ENCODE results near the gene EIF4H. TPM values are rescaled to one million over a fixed set of nuclear protein-coding genes. Genes with fewer than 3 reads are reported as not detected.

Gene EIF4H
- total RNA-seq, 1 experiment from 2014 or later = 318 TPM

GRCh38 chr7:74235518-74236268 lies 61.5 kb downstream of the EIF4H start:
- Histone ChIP-seq H3K36me3 (ENCODE audit: control insufficient read depth, insufficient read depth, low read length) (peaks cover 22% of the 10 kb centered on the region), H3K27ac (ENCODE audit: low read length) (no peak overlapping the region), H3K9me3 (ENCODE audit: control insufficient read depth, insufficient read depth, low read depth, low read length) (no peaks in the 10 kb centered on the region), H3K4me1 (ENCODE audit: control insufficient read depth, insufficient read depth, low read length) (no peaks in the 10 kb centered on the region), H3K4me3 (ENCODE audit: low read depth in 2 of 2, low read length in 2 of 2) (no peak overlapping the region), H3K27me3 (ENCODE audit: control insufficient read depth, insufficient read depth, low read length) (no peaks in the 10 kb centered on the region)
- ATAC-seq = no peak
- no TSS peak for BruUV-seq (replicated peaks)
- ChIA-PET CTCF (no interaction called here), POLR2A (interaction anchor here (0.6 kb wide), 2 partner anchors 39 to 184 kb away, joined by 3 to 10 read pairs; no protein-coding TSS in a partner anchor)
- no peak for DNase-seq (ENCODE audit: low read depth, low spot score)
- in situ Hi-C loops (cut with HindIII; ENCODE audit: low pct_unique_long_range_greater_than_20kb, low sequenced_read_pairs) = no loop called here
- TF ChIP-seq, protein P1, sequence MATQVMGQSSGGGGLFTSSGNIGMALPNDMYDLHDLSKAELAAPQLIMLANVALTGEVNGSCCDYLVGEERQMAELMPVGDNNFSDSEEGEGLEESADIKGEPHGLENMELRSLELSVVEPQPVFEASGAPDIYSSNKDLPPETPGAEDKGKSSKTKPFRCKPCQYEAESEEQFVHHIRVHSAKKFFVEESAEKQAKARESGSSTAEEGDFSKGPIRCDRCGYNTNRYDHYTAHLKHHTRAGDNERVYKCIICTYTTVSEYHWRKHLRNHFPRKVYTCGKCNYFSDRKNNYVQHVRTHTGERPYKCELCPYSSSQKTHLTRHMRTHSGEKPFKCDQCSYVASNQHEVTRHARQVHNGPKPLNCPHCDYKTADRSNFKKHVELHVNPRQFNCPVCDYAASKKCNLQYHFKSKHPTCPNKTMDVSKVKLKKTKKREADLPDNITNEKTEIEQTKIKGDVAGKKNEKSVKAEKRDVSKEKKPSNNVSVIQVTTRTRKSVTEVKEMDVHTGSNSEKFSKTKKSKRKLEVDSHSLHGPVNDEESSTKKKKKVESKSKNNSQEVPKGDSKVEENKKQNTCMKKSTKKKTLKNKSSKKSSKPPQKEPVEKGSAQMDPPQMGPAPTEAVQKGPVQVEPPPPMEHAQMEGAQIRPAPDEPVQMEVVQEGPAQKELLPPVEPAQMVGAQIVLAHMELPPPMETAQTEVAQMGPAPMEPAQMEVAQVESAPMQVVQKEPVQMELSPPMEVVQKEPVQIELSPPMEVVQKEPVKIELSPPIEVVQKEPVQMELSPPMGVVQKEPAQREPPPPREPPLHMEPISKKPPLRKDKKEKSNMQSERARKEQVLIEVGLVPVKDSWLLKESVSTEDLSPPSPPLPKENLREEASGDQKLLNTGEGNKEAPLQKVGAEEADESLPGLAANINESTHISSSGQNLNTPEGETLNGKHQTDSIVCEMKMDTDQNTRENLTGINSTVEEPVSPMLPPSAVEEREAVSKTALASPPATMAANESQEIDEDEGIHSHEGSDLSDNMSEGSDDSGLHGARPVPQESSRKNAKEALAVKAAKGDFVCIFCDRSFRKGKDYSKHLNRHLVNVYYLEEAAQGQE (IDR thresholded peaks at IDR 0.05; ENCODE audit: insufficient read depth in 1 of 2, low read depth in 2 of 2, low read length in 1 of 2) = no peak
- TF ChIP-seq CTCF (IDR thresholded peaks at IDR 0.05) (no peak), TCF7L2 (IDR thresholded peaks at IDR 0.05; ENCODE audit: low read depth, low read length) (no peak), SIN3A (IDR thresholded peaks at IDR 0.05; ENCODE audit: borderline replicate concordance, insufficient read depth, low read depth, low read length) (no peak), POLR2AphosphoS5 (IDR thresholded peaks at IDR 0.05; ENCODE audit: low read depth, low read length) (no peak)
- intact Hi-C loops (cut with micrococcal nuclease; ENCODE audit: unreplicated experiment) = no loop called here

GRCh38 chr7:74236284-74236683 lies 62.1 kb downstream of the EIF4H start:
- no TSS peak for BruUV-seq (replicated peaks)
- Histone ChIP-seq H3K4me3 (ENCODE audit: low read depth in 2 of 2, low read length in 2 of 2) (no peak overlapping the region), H3K36me3 (ENCODE audit: control insufficient read depth, insufficient read depth, low read length) (peaks cover 22% of the 10 kb centered on the region), H3K27ac (ENCODE audit: low read length) (no peak overlapping the region), H3K27me3 (ENCODE audit: control insufficient read depth, insufficient read depth, low read length) (no peaks in the 10 kb centered on the region), H3K4me1 (ENCODE audit: control insufficient read depth, insufficient read depth, low read length) (no peaks in the 10 kb centered on the region), H3K9me3 (ENCODE audit: control insufficient read depth, insufficient read depth, low read depth, low read length) (no peaks in the 10 kb centered on the region)
- DNase-seq (ENCODE audit: low read depth, low spot score) (no peak), ATAC-seq (no peak)
- intact Hi-C loops (cut with micrococcal nuclease; ENCODE audit: unreplicated experiment) (no loop called here), in situ Hi-C loops (cut with HindIII; ENCODE audit: low pct_unique_long_range_greater_than_20kb, low sequenced_read_pairs) (no loop called here)
- CTCF ChIA-PET = no interaction called here
- POLR2A ChIA-PET = interaction anchor here (0.6 kb wide), 1 partner anchor 39 kb away, joined by 10 read pairs; no protein-coding TSS in a partner anchor
- no peak for TF ChIP-seq SIN3A (IDR thresholded peaks at IDR 0.05; ENCODE audit: borderline replicate concordance, insufficient read depth, low read depth, low read length)
- TF ChIP-seq, protein P1 (IDR thresholded peaks at IDR 0.05; ENCODE audit: insufficient read depth in 1 of 2, low read depth in 2 of 2, low read length in 1 of 2) = no peak
- no peak for TF ChIP-seq CTCF (IDR thresholded peaks at IDR 0.05)
- no peak for TF ChIP-seq POLR2AphosphoS5 (IDR thresholded peaks at IDR 0.05; ENCODE audit: low read depth, low read length)
- no peak for TF ChIP-seq TCF7L2 (IDR thresholded peaks at IDR 0.05; ENCODE audit: low read depth, low read length)

Data from Panc1 (cell line).